HCT116 (cell line): ENCODE data around the gene DNTT.

Experiments
- CTCF ChIP-seq, 3 experiments: fragments of 200-600 bp in 1 of 3; sonication (generic) in 1 of 3; IDR thresholded peaks in 2 of 3; conservative IDR thresholded peaks in 1 of 3; 2 replicates each; pipeline ENCODE4 v1.5.1; 2012 to 2017; ENCODE audit warnings: low read depth in 2 of 3, low read length in 2 of 3, antibody characterized with exemption in 1 of 3, borderline replicate concordance in 1 of 3, control low read depth in 1 of 3, mild to moderate bottlenecking in 1 of 3, mixed read lengths in 1 of 3, mixed run types in 1 of 3, moderate library complexity in 1 of 3; ENCODE audit not compliant: insufficient read depth in 1 of 3
- EGR1 ChIP-seq: IDR thresholded peaks from 2 replicates; pipeline ENCODE4 v1.6.1; 2012; ENCODE audit warnings: low read depth
- POLR2A ChIP-seq: IDR thresholded peaks from 2 replicates; pipeline ENCODE4 v1.7.0; 2011; ENCODE audit warnings: borderline replicate concordance; ENCODE audit not compliant: insufficient read depth, insufficient read length; ENCODE audit errors: extremely low read depth
- SP1 ChIP-seq: IDR thresholded peaks from 2 replicates; pipeline ENCODE4 v1.6.1; 2012; ENCODE audit warnings: low read depth
- TF ChIP-seq, protein P1 (sequence below): IDR thresholded peaks from 2 replicates; pipeline ENCODE4 v1.6.1; 2011; ENCODE audit warnings: mild to moderate bottlenecking, low read length, moderate library complexity; ENCODE audit not compliant: insufficient replicate concordance; ENCODE audit errors: extremely low read depth

GRCh38 chr10:96352027-96352426 is 47.8 kb downstream of the DNTT start:
- TF ChIP-seq CTCF (IDR thresholded peaks at IDR 0.05 in 2 of 3, conservative IDR thresholded peaks at IDR 0.05 in 1 of 3; ENCODE audit: borderline replicate concordance in 1 of 3, insufficient read depth in 1 of 3, low read depth in 2 of 3, low read length in 2 of 3) (no peak), POLR2A (no peak), SP1 (no peak), EGR1 (no peak)
- TF ChIP-seq, protein P1, sequence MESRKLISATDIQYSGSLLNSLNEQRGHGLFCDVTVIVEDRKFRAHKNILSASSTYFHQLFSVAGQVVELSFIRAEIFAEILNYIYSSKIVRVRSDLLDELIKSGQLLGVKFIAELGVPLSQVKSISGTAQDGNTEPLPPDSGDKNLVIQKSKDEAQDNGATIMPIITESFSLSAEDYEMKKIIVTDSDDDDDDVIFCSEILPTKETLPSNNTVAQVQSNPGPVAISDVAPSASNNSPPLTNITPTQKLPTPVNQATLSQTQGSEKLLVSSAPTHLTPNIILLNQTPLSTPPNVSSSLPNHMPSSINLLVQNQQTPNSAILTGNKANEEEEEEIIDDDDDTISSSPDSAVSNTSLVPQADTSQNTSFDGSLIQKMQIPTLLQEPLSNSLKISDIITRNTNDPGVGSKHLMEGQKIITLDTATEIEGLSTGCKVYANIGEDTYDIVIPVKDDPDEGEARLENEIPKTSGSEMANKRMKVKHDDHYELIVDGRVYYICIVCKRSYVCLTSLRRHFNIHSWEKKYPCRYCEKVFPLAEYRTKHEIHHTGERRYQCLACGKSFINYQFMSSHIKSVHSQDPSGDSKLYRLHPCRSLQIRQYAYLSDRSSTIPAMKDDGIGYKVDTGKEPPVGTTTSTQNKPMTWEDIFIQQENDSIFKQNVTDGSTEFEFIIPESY: no peak
